GM10847 (cell line): ENCODE measurements around the gene ZNF329.

ENCODE experiments used
- POLR2A ChIP-seq: IDR thresholded peaks from 2 replicates; pipeline ENCODE4 v1.6.1; 2011; ENCODE audit not compliant: insufficient read length; ENCODE audit errors: extremely low read depth

The ZNF329 gene

DNA sequence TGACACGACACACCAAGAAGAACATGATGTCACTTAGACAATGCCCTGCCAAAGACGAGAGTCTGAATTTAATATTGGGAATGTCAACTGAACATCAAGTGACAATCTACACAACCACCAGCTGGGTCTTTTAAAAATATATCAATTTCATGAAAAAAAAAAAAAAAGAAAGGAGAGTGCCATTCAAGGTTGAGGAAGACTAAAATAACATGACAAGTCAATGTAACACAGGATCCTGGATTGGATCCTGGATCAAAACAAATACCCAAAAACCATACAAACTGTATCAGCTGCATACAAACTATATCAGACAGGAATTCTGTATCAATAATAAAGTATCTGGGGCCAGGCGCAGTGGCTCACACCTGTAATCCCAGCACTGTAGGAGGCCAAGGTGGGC lies 4.7 kb downstream of the ZNF329 start:
- TF ChIP-seq POLR2A, result no peak

DNA sequence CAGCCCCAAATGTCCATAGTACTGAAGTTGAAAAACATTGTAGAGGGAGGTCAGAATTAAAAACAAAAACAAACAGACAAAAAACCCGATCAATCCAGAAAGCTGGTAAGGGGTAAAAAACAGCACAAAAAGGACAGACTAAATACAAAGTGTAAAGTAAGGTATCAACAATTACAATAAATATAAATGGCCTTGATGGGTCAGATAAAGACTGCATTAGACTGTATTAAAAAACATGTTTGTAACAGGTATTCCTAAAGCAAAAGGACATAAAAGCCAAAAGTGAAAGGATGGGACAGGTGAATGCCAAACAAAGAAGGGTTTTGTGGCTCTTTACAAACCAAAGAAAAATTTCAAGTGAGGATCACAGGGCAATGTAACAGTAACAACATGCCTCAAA lies 16.3 kb downstream of the ZNF329 start:
- no peak for TF ChIP-seq POLR2A

DNA sequence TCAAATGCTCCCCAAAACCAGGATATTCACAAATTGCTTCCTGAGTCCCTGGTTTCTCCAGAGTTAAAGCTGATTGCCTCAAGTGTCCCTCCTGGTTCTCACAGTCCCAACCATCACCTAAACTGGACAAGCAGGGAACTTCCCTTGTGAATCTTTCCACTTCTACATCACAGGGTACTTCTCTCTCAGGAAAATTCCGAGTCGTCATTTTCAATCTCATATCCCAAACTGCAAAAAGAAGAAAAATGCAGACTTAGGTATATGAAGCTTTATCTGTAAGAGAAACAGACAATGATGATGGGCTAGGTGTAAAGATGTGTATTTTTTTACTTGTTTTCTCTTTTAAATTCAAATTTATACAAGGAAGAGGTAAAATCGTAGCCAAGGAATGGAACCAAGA lies 21.3 kb downstream of the ZNF329 start:
- no peak for TF ChIP-seq POLR2A

DNA sequence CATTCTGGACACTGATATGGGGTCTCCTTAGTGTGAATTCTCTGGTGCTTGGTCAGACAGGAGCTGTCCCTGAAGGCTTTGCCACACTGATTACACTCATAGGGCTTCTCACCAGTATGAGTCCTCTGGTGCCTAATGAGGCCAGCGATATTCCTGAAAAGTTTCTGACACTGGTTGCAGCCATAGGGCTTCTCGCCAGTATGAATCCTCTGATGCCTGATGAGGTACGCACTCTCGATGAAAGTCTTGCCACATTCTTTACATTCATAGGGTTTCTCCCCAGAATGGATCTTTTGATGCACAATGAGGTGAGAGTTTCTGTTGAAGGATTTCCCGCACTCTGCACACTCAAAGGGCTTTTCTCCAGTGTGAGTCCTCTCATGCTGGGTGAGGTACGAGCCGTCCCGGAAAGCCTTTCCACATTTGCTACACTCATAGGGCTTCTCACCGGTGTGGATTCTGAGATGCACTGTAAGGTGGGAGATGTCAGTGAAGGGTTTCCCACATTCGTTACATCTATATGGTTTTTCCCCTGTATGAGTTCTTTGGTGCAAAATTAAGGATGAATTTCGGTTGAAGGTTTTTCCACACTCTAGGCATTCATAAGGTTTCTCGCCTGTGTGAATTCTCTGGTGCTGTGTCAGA lies 22.4 kb downstream of the ZNF329 start:
- no peak for TF ChIP-seq POLR2A

DNA sequence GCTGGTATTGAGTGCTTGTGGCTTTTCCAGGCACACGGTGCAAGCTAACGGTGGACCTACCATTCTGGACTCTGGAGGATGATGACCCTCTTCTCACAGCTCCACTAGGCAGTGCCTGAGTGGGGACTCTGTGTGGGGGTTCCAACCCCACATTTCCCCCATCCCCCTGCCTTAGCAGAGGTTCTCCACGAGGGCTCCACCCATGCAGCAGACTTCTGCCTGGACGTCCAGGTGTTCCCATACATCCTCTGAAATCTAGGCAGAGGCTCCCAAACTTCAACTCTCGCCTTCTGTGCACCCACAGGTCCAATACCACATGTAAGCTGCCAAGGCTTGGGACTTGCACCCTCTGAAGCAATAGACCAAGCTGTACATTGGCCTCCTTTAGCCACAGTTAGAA lies 27.2 kb downstream of the ZNF329 start:
- TF ChIP-seq POLR2A, result no peak

DNA sequence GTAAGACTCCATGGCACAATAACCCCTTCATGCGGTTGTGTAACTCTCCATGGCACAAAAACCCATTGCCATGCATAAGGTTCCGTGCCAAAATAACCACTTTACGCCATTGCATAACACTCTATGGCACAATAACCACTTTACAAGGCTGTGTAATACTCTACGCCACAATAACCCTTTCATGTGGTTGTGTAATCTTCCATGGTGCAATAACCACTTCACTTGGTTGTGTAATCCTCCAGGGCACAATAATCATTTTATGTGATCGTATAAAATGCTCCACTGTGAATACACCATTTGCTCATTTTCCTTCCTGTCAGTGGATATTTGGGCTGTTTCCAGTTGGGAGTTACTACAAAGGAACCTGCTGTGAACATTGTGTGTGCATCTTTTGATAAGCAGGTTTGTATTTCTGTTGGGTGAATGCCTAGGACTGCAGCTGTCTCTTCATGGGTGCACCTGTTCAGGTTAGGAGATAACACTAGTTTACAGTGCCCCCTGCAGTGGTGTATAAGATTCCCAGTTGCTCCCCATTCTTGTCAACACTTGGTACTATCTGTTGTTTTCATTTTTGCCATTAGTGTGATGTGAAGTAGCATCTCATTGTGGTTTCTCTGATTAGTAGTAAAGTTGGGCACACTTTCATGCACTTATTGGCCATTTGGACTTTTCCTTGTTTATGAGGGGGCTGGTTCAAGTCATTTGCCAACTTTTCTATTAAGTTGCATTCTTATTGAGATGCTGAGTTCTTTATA lies 31.4 kb downstream of the ZNF329 start:
- no peak for TF ChIP-seq POLR2A

DNA sequence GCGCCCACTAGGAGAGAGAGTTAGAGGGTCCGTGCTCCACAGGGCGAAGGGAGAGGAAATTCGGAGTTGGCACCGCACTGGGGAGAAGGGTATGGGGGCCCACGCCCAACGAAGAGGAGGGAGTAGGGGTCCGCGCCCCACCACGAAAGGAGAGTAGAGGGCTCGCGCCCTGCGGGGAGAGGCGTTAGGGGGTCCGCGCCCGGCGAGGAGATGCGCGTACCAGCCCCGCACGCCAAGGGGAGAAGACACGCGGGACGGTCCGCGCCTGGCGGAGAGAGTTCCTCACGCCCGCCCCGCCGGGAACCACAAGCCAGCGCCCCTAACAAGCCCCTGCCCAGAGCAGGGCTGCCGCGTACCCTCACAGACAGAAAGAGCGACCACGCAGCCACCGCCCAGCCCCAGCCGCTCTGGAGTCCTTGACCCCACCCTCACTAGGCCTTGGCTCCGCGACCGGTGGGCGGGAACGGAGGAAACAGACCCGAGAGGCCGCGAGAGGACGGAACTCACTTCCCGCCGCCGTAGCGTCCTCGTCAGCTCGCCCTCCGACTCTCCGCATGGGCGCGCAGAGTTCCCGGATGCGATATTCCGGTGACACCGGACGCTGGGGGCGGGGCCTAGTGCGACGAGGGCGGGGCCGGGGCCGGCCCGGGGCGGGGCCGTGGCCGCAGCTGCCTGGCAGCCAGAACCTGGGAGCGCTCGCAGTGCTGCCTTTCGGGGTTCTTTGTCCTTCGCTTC lies 32.6 kb downstream of the ZNF329 start:
- no peak for TF ChIP-seq POLR2A

DNA sequence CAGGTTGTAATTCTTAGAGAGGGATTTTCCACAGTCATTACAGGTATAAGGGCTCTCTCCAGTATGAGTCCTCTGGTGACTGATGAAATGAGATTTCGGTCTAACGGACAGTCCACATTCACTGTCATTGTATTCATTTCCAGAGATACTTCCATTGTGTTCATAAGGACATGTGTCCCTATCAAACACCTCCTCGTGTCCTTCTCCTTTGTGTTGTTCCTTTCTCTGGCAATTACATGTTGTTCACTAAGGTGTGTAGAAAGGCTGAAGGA lies 42.1 kb downstream of the ZNF329 start:
- no peak for TF ChIP-seq POLR2A

DNA sequence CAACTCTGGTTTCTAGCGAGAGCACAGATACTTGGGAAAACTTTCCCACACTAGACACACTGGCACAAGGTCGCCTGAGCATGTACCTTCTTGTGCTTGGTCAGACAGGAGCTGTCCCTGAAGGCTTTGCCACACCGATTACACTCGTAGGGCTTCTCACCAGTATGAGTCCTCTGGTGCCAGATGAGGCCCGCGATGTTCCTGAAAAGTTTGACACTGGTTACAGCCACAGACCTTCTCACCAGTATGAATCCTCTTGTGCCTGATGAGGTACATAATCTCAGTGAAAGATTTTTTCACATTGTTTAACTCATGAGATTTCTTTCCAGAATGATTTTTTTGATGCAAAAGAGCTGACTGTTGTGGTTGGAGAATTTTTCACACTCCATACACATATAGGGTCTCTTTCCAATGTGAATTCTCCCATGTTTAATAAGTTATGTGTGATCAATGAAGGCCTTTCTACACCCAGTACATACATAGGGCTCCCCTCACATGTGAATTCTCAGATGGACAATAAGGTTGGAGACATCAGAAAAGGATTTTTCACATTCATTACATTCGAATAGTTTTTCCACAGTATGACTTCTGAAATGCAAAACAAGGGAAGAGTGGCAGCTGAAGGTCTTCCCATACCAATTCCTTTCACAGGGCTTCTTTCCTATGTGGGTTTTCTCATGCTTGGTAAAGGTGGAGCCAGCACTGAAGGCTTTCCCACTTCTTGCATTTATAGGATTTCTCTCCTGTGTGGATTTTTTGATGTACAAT lies 42.6 kb downstream of the ZNF329 start:
- no peak for TF ChIP-seq POLR2A

DNA sequence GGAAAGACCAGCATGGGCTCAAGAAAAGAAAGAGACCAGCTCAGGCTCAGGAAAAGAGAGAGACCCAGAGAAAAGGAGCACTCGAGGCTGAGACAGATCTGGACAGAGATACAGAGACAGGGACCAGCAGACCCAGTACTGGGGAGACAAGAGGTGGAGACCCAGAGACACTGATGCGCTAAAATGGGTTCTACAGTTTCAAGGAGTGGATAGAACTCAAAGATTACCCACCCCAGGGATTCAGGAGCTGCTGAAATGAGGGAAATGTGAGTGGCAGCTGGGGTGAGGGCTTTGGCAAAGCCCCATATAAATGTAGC lies 51.9 kb downstream of the ZNF329 start:
- TF ChIP-seq POLR2A, result no peak

DNA sequence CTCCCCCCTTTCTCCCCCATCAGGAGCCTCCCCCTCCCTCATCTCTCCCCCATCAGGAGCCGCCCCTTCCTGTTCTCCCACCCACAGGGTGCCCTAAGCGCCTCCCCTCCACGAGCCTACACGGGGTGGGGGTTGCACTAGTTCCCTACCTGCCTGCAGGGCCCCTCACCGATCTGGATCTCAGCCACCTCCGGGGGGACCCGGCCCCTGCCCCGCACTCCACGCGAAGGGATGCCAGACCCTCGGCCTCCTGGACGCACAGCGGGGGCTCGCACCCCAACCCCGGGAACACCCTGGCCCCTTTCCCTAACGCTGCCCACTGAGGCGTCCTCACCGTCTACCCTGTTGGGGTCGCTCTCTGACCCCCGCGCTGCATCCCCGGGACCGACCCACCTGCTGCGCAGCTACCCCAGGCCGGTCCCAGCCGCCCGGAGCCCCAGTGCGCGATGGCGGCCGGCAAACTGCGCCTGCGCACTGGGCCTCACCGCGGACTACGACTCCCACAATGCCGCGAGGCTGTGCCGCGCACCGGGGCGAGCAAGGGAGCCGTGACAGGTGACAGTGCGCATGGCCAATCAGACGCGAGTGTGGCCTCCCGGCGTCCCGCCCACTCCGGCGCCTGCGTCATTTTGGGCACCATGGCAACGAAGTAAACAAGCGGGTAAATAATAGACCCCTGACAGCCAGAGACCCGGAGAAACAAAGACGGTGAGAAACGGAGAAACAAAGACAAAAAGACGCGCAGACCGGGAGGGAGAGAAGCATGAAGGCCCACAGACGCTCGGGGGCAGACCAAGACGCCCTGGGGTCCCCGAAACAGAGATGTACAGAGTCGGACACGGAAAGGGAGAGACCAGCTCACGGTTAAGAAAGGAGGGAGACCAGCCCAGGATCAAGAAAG lies 52.6 kb downstream of the ZNF329 start, which contains the start of gene ZSCAN18:
ZSCAN18 (minus strand) TSS at position 451 of the 901 bp plus-strand sequence. CDS start 7,964 bp downstream, outside the sequence.
- TF ChIP-seq POLR2A, result no peak

DNA sequence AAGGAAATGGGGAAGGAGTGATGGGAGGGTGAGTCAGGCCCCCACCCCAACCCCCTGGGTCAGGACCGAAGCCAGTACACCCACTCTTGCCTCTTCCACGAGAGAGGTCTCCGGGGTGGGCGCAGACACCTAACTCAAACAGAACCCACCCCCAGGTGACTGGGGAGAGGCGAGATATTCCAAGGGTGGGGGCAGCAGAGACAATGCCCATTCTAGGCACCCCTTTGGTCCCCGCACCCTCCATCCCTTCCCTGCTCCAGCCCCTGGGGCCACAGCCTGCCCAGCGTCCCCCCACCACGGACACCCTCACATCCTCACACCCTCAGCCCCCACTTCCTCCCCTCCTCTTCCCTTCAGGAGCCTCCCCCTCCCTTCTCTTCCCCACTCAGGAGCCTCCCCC lies 53.2 kb downstream of the ZNF329 start:
- TF ChIP-seq POLR2A, result no peak

DNA sequence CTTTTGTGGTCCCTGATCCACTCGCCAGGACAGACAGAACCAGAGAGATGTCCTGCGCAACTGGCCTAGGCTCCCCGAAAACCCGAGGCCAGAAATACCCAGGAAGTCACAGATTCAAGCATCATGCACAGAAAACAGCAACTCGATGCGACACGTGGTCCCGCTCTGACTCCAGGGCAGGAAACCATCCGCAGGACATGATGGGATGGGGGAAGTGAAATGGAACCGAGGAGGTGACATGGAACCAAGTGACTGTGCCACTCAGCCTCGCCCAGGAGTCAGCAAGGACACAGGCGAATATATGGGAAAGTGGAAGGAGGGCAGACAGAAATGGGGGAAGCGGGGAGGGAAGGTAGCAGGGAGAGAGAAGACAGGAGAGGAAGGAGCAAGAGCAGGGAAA lies 53.7 kb downstream of the ZNF329 start:
- TF ChIP-seq POLR2A, result no peak

DNA sequence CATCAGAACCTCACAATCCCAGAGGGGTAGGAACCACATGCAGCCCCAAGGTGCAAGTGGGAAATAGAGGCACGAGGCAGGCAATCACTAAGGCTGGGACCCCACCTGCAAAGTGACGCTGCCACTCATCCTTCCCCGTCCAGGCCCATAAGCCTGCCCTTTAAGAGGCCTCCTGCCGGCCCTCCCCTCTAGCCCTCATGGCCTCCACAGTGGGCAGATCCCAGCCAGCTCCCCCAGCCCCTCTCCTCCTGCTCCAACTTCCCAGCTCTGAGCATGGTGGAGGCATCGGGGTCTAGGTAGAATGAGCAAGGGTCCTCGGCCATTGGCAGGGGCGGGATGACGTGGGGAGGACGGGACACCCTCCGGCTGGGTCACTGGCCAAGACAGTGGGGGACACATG lies 55.3 kb downstream of the ZNF329 start:
- no peak for TF ChIP-seq POLR2A

DNA sequence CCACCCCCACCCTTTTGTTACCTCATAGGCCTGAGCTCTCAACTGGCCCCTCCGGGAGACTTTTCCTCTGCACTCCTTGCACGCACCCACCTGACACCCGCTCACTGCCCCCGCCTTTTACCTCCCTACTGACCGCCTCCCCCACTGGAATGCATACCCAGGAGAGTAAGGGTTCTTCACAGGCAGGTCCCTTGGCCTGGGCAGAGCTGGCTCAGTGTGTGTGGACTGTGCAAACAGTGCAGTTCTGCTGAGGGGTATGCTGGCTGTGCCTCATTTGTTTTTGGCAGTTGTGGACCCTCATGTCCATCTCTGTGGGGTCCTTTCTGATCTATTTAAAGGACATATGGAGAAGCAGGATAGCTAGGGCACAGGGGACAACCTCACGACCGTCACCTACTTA lies 57.5 kb downstream of the ZNF329 start:
- no peak for TF ChIP-seq POLR2A

DNA sequence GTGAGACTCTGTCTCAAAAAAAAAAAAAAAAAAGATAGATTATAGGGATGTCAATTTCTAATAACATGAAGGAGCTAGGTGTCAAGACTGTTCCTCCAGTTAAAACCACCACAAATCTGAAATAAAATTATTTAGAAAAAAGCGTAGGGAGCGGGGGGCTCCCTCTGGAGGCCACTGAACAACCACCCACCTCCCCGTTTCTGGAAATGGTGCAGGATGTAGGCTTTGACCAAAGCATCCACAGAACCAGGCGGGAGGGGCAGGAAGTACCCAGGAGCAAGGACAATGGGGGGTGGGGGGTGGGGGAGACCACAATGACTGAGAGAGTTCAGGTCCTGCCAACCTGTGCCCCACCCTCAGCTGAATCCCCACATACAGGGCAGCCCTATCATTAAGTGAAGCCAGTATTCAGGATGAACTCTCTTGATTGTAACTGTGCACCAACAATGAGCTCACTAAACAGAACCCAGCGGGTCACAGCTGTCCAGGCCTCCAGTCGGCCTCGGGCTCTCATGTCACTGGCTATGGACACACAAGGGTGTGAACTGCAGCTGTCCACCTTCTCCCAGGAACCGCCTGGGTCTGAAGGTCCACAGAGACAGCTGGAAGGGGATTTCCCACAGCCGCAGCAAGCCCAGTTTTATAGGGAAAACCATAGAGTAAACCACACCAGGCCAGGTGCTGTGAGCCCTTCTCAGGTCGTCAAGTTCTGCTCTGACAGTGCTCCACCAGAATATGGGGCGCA lies 59.2 kb downstream of the ZNF329 start:
- TF ChIP-seq POLR2A, result no peak
